ENCODE results near the gene DGLUCY. TPM values are rescaled to one million over a fixed set of nuclear protein-coding genes. Genes with fewer than 3 reads are reported as not detected.

The DGLUCY gene
- total RNA-seq, 1 experiment from 2014 or later = 26.7 TPM

- no peaks in the 10 kb centered on the region for H3K27me3 ChIP-seq (replicated peaks; ENCODE audit: insufficient read depth, low read depth, low read length, poor library complexity)
- DNase-seq (ENCODE audit: low spot score) = no peak
- no peak overlapping the region for H3K4me3 ChIP-seq (ENCODE audit: low read depth, low read length, poor library complexity, severe bottlenecking)
- no peak overlapping the region for H3K27ac ChIP-seq (ENCODE audit: low read depth, low read length, poor library complexity, severe bottlenecking)
- TF ChIP-seq CTCF (conservative IDR thresholded peaks at IDR 0.05; ENCODE audit: low read depth, low read length) (no peak), EZH2 (IDR thresholded peaks at IDR 0.05; ENCODE audit: borderline replicate concordance, low read depth, low read length, poor library complexity, severe bottlenecking) (no peak)
- no peaks in the 10 kb centered on the region for H3K36me3 ChIP-seq (ENCODE audit: insufficient read depth, low read length, poor library complexity, severe bottlenecking)
- ChIA-PET CTCF (no interaction called here), POLR2A (ENCODE audit: low non-redundant PET) (no interaction called here)
- no peaks in the 10 kb centered on the region for H3K9me3 ChIP-seq (ENCODE audit: low read depth, low read length, poor library complexity, severe bottlenecking)
- no peaks in the 10 kb centered on the region for H3K4me1 ChIP-seq (ENCODE audit: insufficient read depth, low read length, poor library complexity, severe bottlenecking)
- intact Hi-C loops (cut with micrococcal nuclease; ENCODE audit: unreplicated experiment) = no loop called here
- BruUV-seq (replicated peaks) = no TSS peak
Observed at GRCh38 chr14:91068642-91069041, 45.2 kb upstream of the DGLUCY start.

GRCh38 chr14:91070572-91070971 lies 43.3 kb upstream of the DGLUCY start:
- POLR2A ChIA-PET (ENCODE audit: low non-redundant PET) = no interaction called here
- CTCF ChIA-PET = no interaction called here
- Histone ChIP-seq H3K9me3 (ENCODE audit: low read depth, low read length, poor library complexity, severe bottlenecking) (no peaks in the 10 kb centered on the region), H3K27me3 (replicated peaks; ENCODE audit: insufficient read depth, low read depth, low read length, poor library complexity) (no peaks in the 10 kb centered on the region), H3K4me1 (ENCODE audit: insufficient read depth, low read length, poor library complexity, severe bottlenecking) (no peaks in the 10 kb centered on the region), H3K36me3 (ENCODE audit: insufficient read depth, low read length, poor library complexity, severe bottlenecking) (no peaks in the 10 kb centered on the region), H3K4me3 (ENCODE audit: low read depth, low read length, poor library complexity, severe bottlenecking) (no peak overlapping the region), H3K27ac (ENCODE audit: low read depth, low read length, poor library complexity, severe bottlenecking) (no peak overlapping the region)
- BruUV-seq (replicated peaks) = no TSS peak
- no peak for TF ChIP-seq EZH2 (IDR thresholded peaks at IDR 0.05; ENCODE audit: borderline replicate concordance, low read depth, low read length, poor library complexity, severe bottlenecking)
- no peak for TF ChIP-seq CTCF (conservative IDR thresholded peaks at IDR 0.05; ENCODE audit: low read depth, low read length)
- no peak for DNase-seq (ENCODE audit: low spot score)
- intact Hi-C loops (cut with micrococcal nuclease; ENCODE audit: unreplicated experiment) = no loop called here

DNA sequence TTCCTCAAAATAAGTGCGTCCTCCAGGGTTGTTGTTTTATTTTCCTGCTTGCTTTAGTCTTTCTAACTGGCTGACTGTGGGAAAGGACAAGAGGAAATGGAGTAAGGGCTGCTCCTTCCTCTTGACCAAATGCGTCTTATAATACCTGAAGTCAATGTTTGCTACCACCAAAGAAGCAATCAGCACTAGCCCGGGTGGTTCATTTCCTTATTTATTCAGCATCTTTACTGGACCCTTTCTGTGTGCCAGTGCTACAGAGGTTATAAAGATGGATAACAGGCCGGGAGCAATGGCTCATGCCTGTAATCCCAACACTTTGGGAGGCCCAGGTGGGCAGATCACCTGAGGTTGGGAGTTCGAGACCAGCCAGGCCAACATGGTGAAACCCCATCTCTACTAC lies 38.3 kb upstream of the DGLUCY start:
- DNase-seq (ENCODE audit: low spot score) = no peak
- H3K9me3 ChIP-seq (ENCODE audit: low read depth, low read length, poor library complexity, severe bottlenecking) = no peaks in the 10 kb centered on the region
- H3K36me3 ChIP-seq (ENCODE audit: insufficient read depth, low read length, poor library complexity, severe bottlenecking) = no peaks in the 10 kb centered on the region
- POLR2A ChIA-PET (ENCODE audit: low non-redundant PET) = no interaction called here
- BruUV-seq (replicated peaks) = no TSS peak
- no peak overlapping the region for H3K27ac ChIP-seq (ENCODE audit: low read depth, low read length, poor library complexity, severe bottlenecking)
- H3K4me3 ChIP-seq (ENCODE audit: low read depth, low read length, poor library complexity, severe bottlenecking) = no peak overlapping the region
- H3K4me1 ChIP-seq (ENCODE audit: insufficient read depth, low read length, poor library complexity, severe bottlenecking) = no peaks in the 10 kb centered on the region
- no peak for TF ChIP-seq CTCF (conservative IDR thresholded peaks at IDR 0.05; ENCODE audit: low read depth, low read length)
- no peak for TF ChIP-seq EZH2 (IDR thresholded peaks at IDR 0.05; ENCODE audit: borderline replicate concordance, low read depth, low read length, poor library complexity, severe bottlenecking)
- no peaks in the 10 kb centered on the region for H3K27me3 ChIP-seq (replicated peaks; ENCODE audit: insufficient read depth, low read depth, low read length, poor library complexity)
- CTCF ChIA-PET = no interaction called here
- intact Hi-C loops (cut with micrococcal nuclease; ENCODE audit: unreplicated experiment) = no loop called here
